ENCODE data around the gene SH3PXD2A. TPM values are rescaled to one million over a fixed set of nuclear protein-coding genes. Genes with fewer than 3 reads are reported as not detected.

Gene SH3PXD2A
- total RNA-seq, 1 donor from 2014 or later, result 2.3 TPM

- Histone ChIP-seq H3K36me3 (no peaks in the 10 kb centered on the region), H3K79me2 (ENCODE audit: low read depth) (no peaks in the 10 kb centered on the region), H2AFZ (replicated peaks) (no peak overlapping the region), H3K9ac (no peak overlapping the region), H3K4me2 (no peak overlapping the region), H3F3A (ENCODE audit: low read depth) (peaks cover 4% of the 10 kb centered on the region), H3K4me1 (peaks cover 16% of the 10 kb centered on the region), H3K27ac (no peak overlapping the region), H4K20me1 (ENCODE audit: low read depth) (no peaks in the 10 kb centered on the region), H3K4me3 (no peak overlapping the region), H3K9me3 (ENCODE audit: low read depth) (no peaks in the 10 kb centered on the region), H3K27me3 (no peaks in the 10 kb centered on the region)
- H3K36me3 Mint-ChIP-seq, result peaks cover 10% of the 10 kb centered on the region
- H3K4me3 Mint-ChIP-seq, result no peak overlapping the region
- H3K27me3 Mint-ChIP-seq (ENCODE audit: insufficient read depth, low read depth), result peaks cover 8% of the 10 kb centered on the region
- H3K9me3 Mint-ChIP-seq, result no peaks in the 10 kb centered on the region
- H3K27ac Mint-ChIP-seq, result no peak overlapping the region
- TF ChIP-seq EZH2phosphoT487 (IDR thresholded peaks at IDR 0.05) (no peak), CTCF (IDR thresholded peaks at IDR 0.05) (no peak), EZH2 (IDR thresholded peaks at IDR 0.05) (no peak)
- DNase-seq (ENCODE audit: low spot score), result no peak
- peaks cover 16% of the 10 kb centered on the region for H3K4me1 Mint-ChIP-seq
These were observed 212.0 kb downstream of the SH3PXD2A start for GRCh38 chr10:103643381-103643780.

- H3K4me2 ChIP-seq, result no peak overlapping the region
- H3K27ac Mint-ChIP-seq, result no peak overlapping the region
- TF ChIP-seq EZH2phosphoT487 (IDR thresholded peaks at IDR 0.05) (no peak), EZH2 (IDR thresholded peaks at IDR 0.05) (no peak), CTCF (IDR thresholded peaks at IDR 0.05) (no peak)
- H3K9ac ChIP-seq, result no peak overlapping the region
- H3F3A ChIP-seq (ENCODE audit: low read depth), result peaks cover 24% of the 10 kb centered on the region
- H2AFZ ChIP-seq (replicated peaks), result no peak overlapping the region
- peaks cover 10% of the 10 kb centered on the region for H3K27me3 Mint-ChIP-seq (ENCODE audit: insufficient read depth, low read depth)
- peaks cover 6% of the 10 kb centered on the region for H4K20me1 ChIP-seq (ENCODE audit: low read depth)
- H3K4me3 Mint-ChIP-seq, result no peak overlapping the region
- H3K4me3 ChIP-seq, result no peak overlapping the region
- H3K4me1 ChIP-seq, result peaks cover 24% of the 10 kb centered on the region
- no peak for DNase-seq (ENCODE audit: low spot score)
- H3K36me3 Mint-ChIP-seq, result peaks cover 8% of the 10 kb centered on the region
- H3K79me2 ChIP-seq (ENCODE audit: low read depth), result no peaks in the 10 kb centered on the region
- no peaks in the 10 kb centered on the region for H3K9me3 ChIP-seq (ENCODE audit: low read depth)
- no peaks in the 10 kb centered on the region for H3K27me3 ChIP-seq
- H3K36me3 ChIP-seq, result no peaks in the 10 kb centered on the region
- no peak overlapping the region for H3K27ac ChIP-seq
- no peaks in the 10 kb centered on the region for H3K9me3 Mint-ChIP-seq
- peaks cover 23% of the 10 kb centered on the region for H3K4me1 Mint-ChIP-seq
These were observed 214.1 kb downstream of the SH3PXD2A start for GRCh38 chr10:103641326-103641725.

- no peak overlapping the region for H3K27ac Mint-ChIP-seq
- Histone ChIP-seq H3F3A (ENCODE audit: low read depth) (peaks cover 31% of the 10 kb centered on the region), H3K4me2 (no peak overlapping the region), H3K36me3 (no peaks in the 10 kb centered on the region), H3K4me1 (peaks cover 29% of the 10 kb centered on the region), H3K9me3 (ENCODE audit: low read depth) (no peaks in the 10 kb centered on the region), H2AFZ (replicated peaks) (no peak overlapping the region), H4K20me1 (ENCODE audit: low read depth) (peaks cover 6% of the 10 kb centered on the region), H3K27me3 (no peaks in the 10 kb centered on the region), H3K4me3 (no peak overlapping the region), H3K9ac (no peak overlapping the region), H3K79me2 (ENCODE audit: low read depth) (no peaks in the 10 kb centered on the region), H3K27ac (no peak overlapping the region)
- peaks cover 11% of the 10 kb centered on the region for H3K27me3 Mint-ChIP-seq (ENCODE audit: insufficient read depth, low read depth)
- TF ChIP-seq EZH2phosphoT487 (IDR thresholded peaks at IDR 0.05), result no peak
- TF ChIP-seq CTCF (IDR thresholded peaks at IDR 0.05), result no peak
- TF ChIP-seq EZH2 (IDR thresholded peaks at IDR 0.05), result no peak
- no peak for DNase-seq (ENCODE audit: low spot score)
- H3K4me1 Mint-ChIP-seq, result peaks cover 24% of the 10 kb centered on the region
- no peak overlapping the region for H3K4me3 Mint-ChIP-seq
- H3K9me3 Mint-ChIP-seq, result no peaks in the 10 kb centered on the region
- H3K36me3 Mint-ChIP-seq, result peaks cover 8% of the 10 kb centered on the region
These were observed 214.8 kb downstream of the SH3PXD2A start for GRCh38 chr10:103640436-103641181.

All from neural progenitor cell (in vitro differentiated cells).